ENCODE measurements around the gene GJD3. TPM values are rescaled to one million over a fixed set of nuclear protein-coding genes. Genes with fewer than 3 reads are reported as not detected.

The GJD3 gene
- total and polyA plus RNA-seq, 2 donors (not counting 1 experiment from before 2014, with no cell fraction given) = not detected

DNA sequence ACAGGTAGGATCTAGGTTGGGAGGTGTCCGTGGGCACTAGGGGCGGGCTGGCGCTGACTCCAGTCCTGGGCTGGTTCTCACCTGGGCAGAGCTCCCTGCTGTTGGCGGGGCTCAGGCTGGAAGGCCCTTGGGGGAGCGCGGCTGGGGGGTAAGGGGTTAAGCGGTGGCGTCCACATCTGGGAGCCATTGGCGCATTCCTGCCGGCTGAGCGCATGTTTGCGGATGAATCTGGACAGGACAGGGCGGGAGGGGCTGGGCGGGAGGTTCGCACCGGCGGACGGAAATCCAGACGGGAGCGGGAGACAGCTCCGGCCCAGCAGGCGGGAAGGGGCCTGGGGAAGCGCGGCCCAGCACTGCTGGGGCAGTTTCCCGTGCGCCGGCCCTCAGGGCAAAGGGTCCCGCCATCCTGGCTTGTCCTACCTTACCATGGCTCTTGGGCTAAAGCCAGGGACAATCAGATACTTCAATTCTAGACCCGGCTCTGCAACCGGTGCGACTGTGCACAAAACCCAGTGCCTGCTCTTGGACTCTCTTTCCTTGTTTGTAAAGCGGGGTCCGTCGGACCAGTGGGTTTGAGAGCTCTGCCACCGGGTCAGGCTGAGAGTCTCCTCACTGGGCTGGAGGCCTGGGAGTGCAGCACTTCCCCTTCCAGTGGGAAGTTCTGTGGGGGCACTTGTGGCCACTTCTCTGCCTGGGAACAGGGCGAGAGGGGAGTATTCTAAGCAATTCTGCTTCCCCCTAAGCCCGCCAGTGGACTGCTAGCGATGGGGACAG lies 47.8 kb downstream of the GJD3 start:
- peak overlapping the region; percentile 61 for H3K27ac Mint-ChIP-seq
- no peak overlapping the region for H2AFZ ChIP-seq (ENCODE audit: insufficient read depth, low read depth, low read length, poor library complexity, severe bottlenecking)

More for the DNA sequence above, 47.8 kb downstream of the GJD3 start:
- H3K9me3 ChIP-seq (ENCODE audit: control extremely low read depth in 1 of 3, control insufficient read depth in 2 of 3, insufficient read depth in 1 of 3, low read length in 2 of 3) = no peaks in the 10 kb centered on the region
- peaks cover 8% of the 10 kb centered on the region for H4K20me1 ChIP-seq (ENCODE audit: control insufficient read depth, insufficient read depth, low read length, poor library complexity, severe bottlenecking)
- peak overlapping the region; percentile 98 for H3K4me2 ChIP-seq (replicated peaks; ENCODE audit: low read depth, low read length, poor library complexity, severe bottlenecking)
- Mint-ChIP-seq H3K9me3 (ENCODE audit: insufficient read depth) (no peaks in the 10 kb centered on the region), H3K4me1 (peaks cover 71% of the 10 kb centered on the region), H3K4me3 (peak overlapping the region; percentile 97), H3K27me3 (no peaks in the 10 kb centered on the region)
- H3K9ac ChIP-seq (ENCODE audit: low read length) = no peak overlapping the region
- peaks cover 56% of the 10 kb centered on the region for H3K79me2 ChIP-seq (ENCODE audit: control insufficient read depth, insufficient read depth, low read length)
- no peaks in the 10 kb centered on the region for H3K27me3 ChIP-seq (replicated peaks in 1 of 4; ENCODE audit: control extremely low read depth in 1 of 4, control insufficient read depth in 3 of 4, insufficient read depth in 4 of 4, low read length in 3 of 4)
- H3K4me3 ChIP-seq (ENCODE audit: control extremely low read depth in 1 of 5, extremely low read depth in 1 of 5, insufficient read depth in 1 of 5, low read depth in 2 of 5, low read length in 4 of 5) = no peak overlapping the region
- intact Hi-C loops (cut with micrococcal nuclease) = no loop called here
- POLR2A ChIA-PET = interaction anchor here (0.5 to 3.0 kb wide), 10 partner anchors 7 to 267 kb away, joined by 3 to 20 read pairs (median 6); partner anchors contain the start of gene RARA
- H3K27ac ChIP-seq (ENCODE audit: low read length in 2 of 2) = no peak overlapping the region
- CTCF ChIA-PET = interaction anchor here (0.5 to 30.5 kb wide), 13 partner anchors 7 to 1601 kb away, joined by 3 to 871 read pairs (median 4); partner anchors contain the start of genes GJD3 and RARA
- TF ChIP-seq EZH2 (IDR thresholded peaks at IDR 0.05; ENCODE audit: borderline replicate concordance, insufficient read depth, low read depth, low read length, poor library complexity, severe bottlenecking) = no peak
- TF ChIP-seq, protein P1, sequence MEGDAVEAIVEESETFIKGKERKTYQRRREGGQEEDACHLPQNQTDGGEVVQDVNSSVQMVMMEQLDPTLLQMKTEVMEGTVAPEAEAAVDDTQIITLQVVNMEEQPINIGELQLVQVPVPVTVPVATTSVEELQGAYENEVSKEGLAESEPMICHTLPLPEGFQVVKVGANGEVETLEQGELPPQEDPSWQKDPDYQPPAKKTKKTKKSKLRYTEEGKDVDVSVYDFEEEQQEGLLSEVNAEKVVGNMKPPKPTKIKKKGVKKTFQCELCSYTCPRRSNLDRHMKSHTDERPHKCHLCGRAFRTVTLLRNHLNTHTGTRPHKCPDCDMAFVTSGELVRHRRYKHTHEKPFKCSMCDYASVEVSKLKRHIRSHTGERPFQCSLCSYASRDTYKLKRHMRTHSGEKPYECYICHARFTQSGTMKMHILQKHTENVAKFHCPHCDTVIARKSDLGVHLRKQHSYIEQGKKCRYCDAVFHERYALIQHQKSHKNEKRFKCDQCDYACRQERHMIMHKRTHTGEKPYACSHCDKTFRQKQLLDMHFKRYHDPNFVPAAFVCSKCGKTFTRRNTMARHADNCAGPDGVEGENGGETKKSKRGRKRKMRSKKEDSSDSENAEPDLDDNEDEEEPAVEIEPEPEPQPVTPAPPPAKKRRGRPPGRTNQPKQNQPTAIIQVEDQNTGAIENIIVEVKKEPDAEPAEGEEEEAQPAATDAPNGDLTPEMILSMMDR (IDR thresholded peaks at IDR 0.05) = no peak
- WGBS (ENCODE audit: insufficient coverage) = 88% methylated on average over 32 of the region's 38 CpGs
- peaks cover 61 to 78% of the 10 kb centered on the region in 2 donors for H3K4me1 ChIP-seq (ENCODE audit: control insufficient read depth in 2 of 2, insufficient read depth in 2 of 2, low read length in 2 of 2)
- DNase-seq (no peak), ATAC-seq (ENCODE audit: low read depth) (no peak)
- H3K36me3 ChIP-seq (replicated peaks in 1 of 2; ENCODE audit: control extremely low read depth in 1 of 2, control insufficient read depth in 1 of 2, extremely low read depth in 1 of 2, insufficient read depth in 2 of 2, low read length in 1 of 2) = no peaks in the 10 kb centered on the region

Data from B cell (primary cell).